PC-9 (cell line): ENCODE data around the gene FES. TPM values are rescaled to one million over a fixed set of nuclear protein-coding genes. Genes with fewer than 3 reads are reported as not detected.

Experiments used
- BruUV-seq: library from RNA; stranded (reverse); fragments of 400-500 nt; replicated peaks from 2 replicates; lab custom pipeline; 2021; lab: Mats Ljungman, UMichigan
- CTCF ChIA-PET: fragments of 300-600 bp; sonication (Branson Sonifier 250); formaldehyde crosslinking; loops from one replicate; lab custom pipeline; 2022; ENCODE audit warnings: antibody characterized with exemption; lab: Charles Lee
- POLR2A ChIA-PET: fragments of 300-600 bp; sonication (Branson Sonifier 250); formaldehyde crosslinking; loops from one replicate; lab custom pipeline; 2022; ENCODE audit warnings: antibody characterized with exemption; ENCODE audit not compliant: unreplicated experiment; lab: Charles Lee
- DNase-seq, 2 experiments: peaks; one replicate each; pipeline versions ENCODE4 v3.0.0 to v3.0.0-alpha.2; 2015 to 2022; ENCODE audit warnings: mixed read lengths in 1 of 2
- H2AFZ ChIP-seq: fragments of 200-600 bp; sonication (generic); 2 replicates; pipeline ENCODE4 v1.8.1; 2017; ENCODE audit warnings: antibody characterized with exemption
- H3F3A ChIP-seq: fragments of 200-600 bp; sonication (generic); 2 replicates; pipeline ENCODE4 v1.8.1; 2017; ENCODE audit warnings: antibody characterized with exemption, mild to moderate bottlenecking, low read depth; ENCODE audit not compliant: insufficient read depth
- H3K27ac ChIP-seq: fragments of 200-600 bp; sonication (generic); 2 replicates; pipeline ENCODE4 v1.6.1; 2016; ENCODE audit warnings: mixed run types
- H3K27me3 ChIP-seq: fragments of 200-600 bp; sonication (generic); 2 replicates; pipeline ENCODE4 v1.6.1; 2016; ENCODE audit warnings: low read depth, mixed run types; ENCODE audit not compliant: insufficient read depth
- H3K36me3 ChIP-seq: fragments of 200-600 bp; sonication (generic); 2 replicates; pipeline ENCODE4 v1.6.1; 2016; ENCODE audit warnings: low read depth, mixed run types
- H3K4me1 ChIP-seq: fragments of 200-600 bp; sonication (generic); replicated peaks from 2 replicates; pipeline ENCODE4 v1.6.1; 2016; ENCODE audit warnings: mixed run types; ENCODE audit not compliant: insufficient read depth
- H3K4me2 ChIP-seq: fragments of 200-600 bp; sonication (generic); 2 replicates; pipeline ENCODE4 v1.6.1; 2017; ENCODE audit warnings: mixed run types
- H3K4me3 ChIP-seq: fragments of 200-600 bp; sonication (generic); 2 replicates; pipeline ENCODE4 v1.6.1; 2016; ENCODE audit warnings: mixed run types
- H3K79me2 ChIP-seq: fragments of 200-600 bp; sonication (generic); 2 replicates; pipeline ENCODE4 v1.6.1; 2017; ENCODE audit warnings: low read depth, mixed run types
- H3K9me2 ChIP-seq: fragments of 200-600 bp; sonication (generic); 2 replicates; pipeline ENCODE4 v1.8.1; 2017; ENCODE audit warnings: mild to moderate bottlenecking; ENCODE audit not compliant: insufficient read depth
- H3K9me3 ChIP-seq: fragments of 200-600 bp; sonication (generic); 2 replicates; pipeline ENCODE4 v1.8.1; 2016; ENCODE audit warnings: low read depth; ENCODE audit not compliant: insufficient read depth
- H4K20me1 ChIP-seq: fragments of 200-600 bp; sonication (generic); 2 replicates; pipeline ENCODE4 v1.8.1; 2017; ENCODE audit not compliant: insufficient read depth
- EZH2 ChIP-seq: fragments of 200-600 bp; sonication (generic); IDR thresholded peaks from 2 replicates; pipeline ENCODE4 v1.8.0; 2017; ENCODE audit warnings: antibody characterized with exemption, low read depth
- intact Hi-C: fragments of 100-400 bp; cut with micrococcal nuclease; formaldehyde crosslinking; loops from one replicate; pipeline ENCODE4 v1.10.0; 2022; ENCODE audit not compliant: unreplicated experiment
- total RNA-seq: library from RNA; stranded (reverse); gene quantifications from 2 replicates; pipeline ENCODE4 v1.2.3, GENCODE V29; 2021
- TF ChIP-seq, protein P1 (sequence below): fragments of 200-600 bp; sonication (generic); conservative IDR thresholded peaks from 2 replicates; pipeline ENCODE4 v1.6.1; 2017; ENCODE audit warnings: mixed run types, antibody characterized with exemption, mild to moderate bottlenecking, moderate library complexity

Gene FES
- total RNA-seq, 1 experiment from 2014 or later, result 3.8 TPM

DNA sequence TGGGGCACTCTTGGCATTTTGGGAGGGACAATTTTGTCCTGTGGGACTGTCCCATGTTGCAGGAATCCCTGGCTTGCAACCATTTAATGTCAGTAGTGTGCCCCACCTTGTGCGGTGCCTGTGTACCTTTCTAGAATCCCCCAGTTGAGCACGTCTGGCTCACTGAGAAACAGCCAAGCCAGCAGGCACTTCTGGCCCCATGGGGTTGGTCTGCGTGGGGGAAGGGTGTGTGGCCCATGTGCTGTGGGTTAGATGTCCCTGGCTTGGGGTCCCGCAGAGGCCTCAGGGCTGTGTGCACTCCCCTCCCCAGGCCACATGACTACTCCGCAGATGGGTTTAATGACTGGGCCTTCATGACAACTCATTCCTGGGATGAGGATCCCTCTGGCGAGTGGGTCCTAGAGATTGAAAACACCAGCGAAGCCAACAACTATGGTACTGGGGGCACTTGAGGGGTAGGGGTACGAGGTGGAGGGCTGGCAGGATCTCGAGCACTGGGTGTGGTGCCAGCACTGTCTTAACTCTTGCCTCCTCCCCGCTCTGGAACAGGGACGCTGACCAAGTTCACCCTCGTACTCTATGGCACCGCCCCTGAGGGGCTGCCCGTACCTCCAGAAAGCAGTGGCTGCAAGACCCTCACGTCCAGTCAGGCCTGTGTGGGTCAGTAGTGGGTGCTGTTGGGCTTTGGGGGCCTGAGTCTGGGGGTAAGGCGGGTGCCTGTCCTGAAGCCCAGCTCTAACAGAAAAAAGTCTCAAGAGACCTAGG is 3.7 kb upstream of the FES start:
- Histone ChIP-seq H3K9me2 (no peaks in the 10 kb centered on the region), H3K27me3 (no peaks in the 10 kb centered on the region), H4K20me1 (peaks cover 6% of the 10 kb centered on the region), H3K27ac (no peak overlapping the region), H3K79me2 (no peaks in the 10 kb centered on the region), H3K4me3 (no peak overlapping the region), H3K4me2 (no peak overlapping the region), H3F3A (peaks cover 5% of the 10 kb centered on the region; the same call in 1 of the 2 replicates), H3K9me3 (no peaks in the 10 kb centered on the region), H2AFZ (no peak overlapping the region), H3K4me1 (no peaks in the 10 kb centered on the region), H3K36me3 (peaks cover 9% of the 10 kb centered on the region; the same call in 1 of the 2 replicates)
- intact Hi-C loops, result no loop called here
- POLR2A ChIA-PET, result no interaction called here
- CTCF ChIA-PET, result no interaction called here
- BruUV-seq, result no TSS peak
- DNase-seq, result no peak
- no peak for TF ChIP-seq EZH2
- TF ChIP-seq, protein P1, sequence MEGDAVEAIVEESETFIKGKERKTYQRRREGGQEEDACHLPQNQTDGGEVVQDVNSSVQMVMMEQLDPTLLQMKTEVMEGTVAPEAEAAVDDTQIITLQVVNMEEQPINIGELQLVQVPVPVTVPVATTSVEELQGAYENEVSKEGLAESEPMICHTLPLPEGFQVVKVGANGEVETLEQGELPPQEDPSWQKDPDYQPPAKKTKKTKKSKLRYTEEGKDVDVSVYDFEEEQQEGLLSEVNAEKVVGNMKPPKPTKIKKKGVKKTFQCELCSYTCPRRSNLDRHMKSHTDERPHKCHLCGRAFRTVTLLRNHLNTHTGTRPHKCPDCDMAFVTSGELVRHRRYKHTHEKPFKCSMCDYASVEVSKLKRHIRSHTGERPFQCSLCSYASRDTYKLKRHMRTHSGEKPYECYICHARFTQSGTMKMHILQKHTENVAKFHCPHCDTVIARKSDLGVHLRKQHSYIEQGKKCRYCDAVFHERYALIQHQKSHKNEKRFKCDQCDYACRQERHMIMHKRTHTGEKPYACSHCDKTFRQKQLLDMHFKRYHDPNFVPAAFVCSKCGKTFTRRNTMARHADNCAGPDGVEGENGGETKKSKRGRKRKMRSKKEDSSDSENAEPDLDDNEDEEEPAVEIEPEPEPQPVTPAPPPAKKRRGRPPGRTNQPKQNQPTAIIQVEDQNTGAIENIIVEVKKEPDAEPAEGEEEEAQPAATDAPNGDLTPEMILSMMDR, result no peak

DNA sequence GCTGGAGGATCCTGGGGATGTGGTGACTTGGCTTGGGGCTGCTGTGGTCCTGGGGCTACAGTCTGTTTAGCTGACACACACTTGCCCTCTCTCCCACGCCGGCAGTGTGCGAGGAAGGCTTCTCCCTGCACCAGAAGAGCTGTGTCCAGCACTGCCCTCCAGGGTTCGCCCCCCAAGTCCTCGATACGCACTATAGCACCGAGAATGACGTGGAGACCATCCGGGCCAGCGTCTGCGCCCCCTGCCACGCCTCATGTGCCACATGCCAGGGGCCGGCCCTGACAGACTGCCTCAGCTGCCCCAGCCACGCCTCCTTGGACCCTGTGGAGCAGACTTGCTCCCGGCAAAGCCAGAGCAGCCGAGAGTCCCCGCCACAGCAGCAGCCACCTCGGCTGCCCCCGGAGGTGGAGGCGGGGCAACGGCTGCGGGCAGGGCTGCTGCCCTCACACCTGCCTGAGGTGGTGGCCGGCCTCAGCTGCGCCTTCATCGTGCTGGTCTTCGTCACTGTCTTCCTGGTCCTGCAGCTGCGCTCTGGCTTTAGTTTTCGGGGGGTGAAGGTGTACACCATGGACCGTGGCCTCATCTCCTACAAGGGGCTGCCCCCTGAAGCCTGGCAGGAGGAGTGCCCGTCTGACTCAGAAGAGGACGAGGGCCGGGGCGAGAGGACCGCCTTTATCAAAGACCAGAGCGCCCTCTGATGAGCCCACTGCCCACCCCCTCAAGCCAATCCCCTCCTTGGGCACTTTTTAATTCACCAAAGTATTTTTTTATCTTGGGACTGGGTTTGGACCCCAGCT is 2.9 kb upstream of the FES start:
- no peaks in the 10 kb centered on the region for H3K9me2 ChIP-seq
- no peaks in the 10 kb centered on the region for H3K9me3 ChIP-seq
- no TSS peak for BruUV-seq
- no peak overlapping the region for H3K4me2 ChIP-seq
- H4K20me1 ChIP-seq, result peaks cover 4% of the 10 kb centered on the region
- intact Hi-C loops, result no loop called here
- no peaks in the 10 kb centered on the region for H3K79me2 ChIP-seq
- ChIA-PET CTCF (no interaction called here), POLR2A (no interaction called here)
- H3K4me1 ChIP-seq, result no peaks in the 10 kb centered on the region
- H3K27ac ChIP-seq, result no peak overlapping the region
- no peak overlapping the region for H3K4me3 ChIP-seq
- peaks cover 9% of the 10 kb centered on the region; the same call in 1 of the 2 replicates for H3K36me3 ChIP-seq
- H3K27me3 ChIP-seq, result no peaks in the 10 kb centered on the region
- no peak for DNase-seq
- H2AFZ ChIP-seq, result no peak overlapping the region
- TF ChIP-seq EZH2, result no peak
- TF ChIP-seq, protein P1, result no peak
- H3F3A ChIP-seq, result peaks cover 7% of the 10 kb centered on the region; the same call in 1 of the 2 replicates

DNA sequence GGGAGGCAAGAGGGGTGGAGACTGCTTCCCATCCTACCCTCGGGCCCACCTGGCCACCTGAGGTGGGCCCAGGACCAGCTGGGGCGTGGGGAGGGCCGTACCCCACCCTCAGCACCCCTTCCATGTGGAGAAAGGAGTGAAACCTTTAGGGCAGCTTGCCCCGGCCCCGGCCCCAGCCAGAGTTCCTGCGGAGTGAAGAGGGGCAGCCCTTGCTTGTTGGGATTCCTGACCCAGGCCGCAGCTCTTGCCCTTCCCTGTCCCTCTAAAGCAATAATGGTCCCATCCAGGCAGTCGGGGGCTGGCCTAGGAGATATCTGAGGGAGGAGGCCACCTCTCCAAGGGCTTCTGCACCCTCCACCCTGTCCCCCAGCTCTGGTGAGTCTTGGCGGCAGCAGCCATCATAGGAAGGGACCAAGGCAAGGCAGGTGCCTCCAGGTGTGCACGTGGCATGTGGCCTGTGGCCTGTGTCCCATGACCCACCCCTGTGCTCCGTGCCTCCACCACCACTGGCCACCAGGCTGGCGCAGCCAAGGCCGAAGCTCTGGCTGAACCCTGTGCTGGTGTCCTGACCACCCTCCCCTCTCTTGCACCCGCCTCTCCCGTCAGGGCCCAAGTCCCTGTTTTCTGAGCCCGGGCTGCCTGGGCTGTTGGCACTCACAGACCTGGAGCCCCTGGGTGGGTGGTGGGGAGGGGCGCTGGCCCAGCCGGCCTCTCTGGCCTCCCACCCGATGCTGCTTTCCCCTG is 2.2 kb upstream of the FES start:
- Histone ChIP-seq H2AFZ (no peak overlapping the region), H3K9me3 (no peaks in the 10 kb centered on the region), H3K9me2 (no peaks in the 10 kb centered on the region), H3K27ac (no peak overlapping the region), H3K4me2 (no peak overlapping the region), H4K20me1 (peaks cover 4% of the 10 kb centered on the region; the same call in 1 of the 2 replicates), H3F3A (peaks cover 7% of the 10 kb centered on the region; the same call in 1 of the 2 replicates), H3K79me2 (no peaks in the 10 kb centered on the region), H3K36me3 (0 out of 2 replicates have a peak, but pooled peaks cover 5% of the 10 kb centered on the region), H3K27me3 (no peaks in the 10 kb centered on the region), H3K4me1 (no peaks in the 10 kb centered on the region), H3K4me3 (no peak overlapping the region)
- TF ChIP-seq EZH2, result no peak
- TF ChIP-seq, protein P1, result no peak
- DNase-seq, result no peak
- CTCF ChIA-PET, result no interaction called here
- intact Hi-C loops, result no loop called here
- no TSS peak for BruUV-seq
- POLR2A ChIA-PET, result no interaction called here
